ENCODE measurements around the gene RHOH.

The RHOH gene

DNA sequence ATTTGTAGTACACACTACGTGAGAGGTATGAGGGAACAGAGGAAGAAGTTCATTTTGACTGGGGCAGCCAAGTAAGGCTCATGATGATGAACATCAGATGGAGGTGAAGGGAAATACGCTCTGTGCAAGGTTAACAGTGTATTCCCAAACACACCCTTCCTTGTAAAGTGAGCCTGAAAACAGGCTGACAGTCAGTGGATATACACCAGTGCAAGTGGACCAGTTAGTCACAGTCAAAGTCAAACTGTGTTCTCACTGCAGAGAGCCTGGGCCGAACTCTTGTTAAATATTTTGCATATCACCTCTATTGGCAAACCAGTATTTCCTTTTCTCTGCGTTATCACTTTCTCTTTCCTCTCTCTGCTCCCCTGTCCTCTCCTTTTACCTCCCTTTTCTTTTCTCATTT, 23.4 kb upstream of the RHOH start:
- WGBS (ENCODE audit: insufficient coverage, insufficient read length) = no CpG with 5 or more reads among the region's 4 CpGs
- H3K9me3 ChIP-seq (ENCODE audit: control insufficient read depth, insufficient read depth, low read length) = no peaks in the 10 kb centered on the region
- H3K4me1 ChIP-seq (ENCODE audit: control insufficient read depth, insufficient read depth, low read length) = no peaks in the 10 kb centered on the region; the same call in none of the 2 replicates
- no peak overlapping the region for H3K4me3 ChIP-seq (ENCODE audit: low read length)
- no peaks in the 10 kb centered on the region for H3K27me3 ChIP-seq (ENCODE audit: control insufficient read depth, insufficient read depth, low read length)
- DNase-seq (ENCODE audit: low read depth, low spot score) = no peak
- H3K36me3 ChIP-seq (ENCODE audit: control insufficient read depth, insufficient read depth, low read length) = no peaks in the 10 kb centered on the region
- H3K27ac ChIP-seq (ENCODE audit: low read length) = no peak overlapping the region

DNA sequence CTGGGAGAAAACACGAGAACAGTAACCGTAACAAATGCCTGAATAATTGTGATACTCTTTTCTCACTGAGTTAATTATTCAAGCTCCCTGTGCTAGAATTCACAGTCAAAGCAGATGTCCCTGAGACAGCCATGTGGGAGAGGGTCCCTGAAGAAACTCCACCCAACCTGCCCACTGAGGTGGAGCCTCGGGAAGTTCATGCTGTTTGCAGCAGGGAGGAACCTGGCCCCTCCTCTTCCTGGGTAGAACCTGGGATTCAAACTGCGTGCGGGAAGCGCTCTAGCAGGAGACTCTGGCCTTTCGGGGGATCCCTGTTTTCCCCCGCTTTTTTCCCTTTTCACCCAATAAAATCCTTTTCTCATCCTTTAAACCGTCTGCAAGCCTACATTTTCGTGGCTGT, 20.2 kb upstream of the RHOH start:
- Histone ChIP-seq H3K9me3 (ENCODE audit: control insufficient read depth, insufficient read depth, low read length) (no peaks in the 10 kb centered on the region), H3K27ac (ENCODE audit: low read length) (no peak overlapping the region), H3K4me1 (ENCODE audit: control insufficient read depth, insufficient read depth, low read length) (no peaks in the 10 kb centered on the region; the same call in 1 of the 2 replicates), H3K27me3 (ENCODE audit: control insufficient read depth, insufficient read depth, low read length) (no peaks in the 10 kb centered on the region), H3K4me3 (ENCODE audit: low read length) (no peak overlapping the region), H3K36me3 (ENCODE audit: control insufficient read depth, insufficient read depth, low read length) (no peaks in the 10 kb centered on the region)
- no peak for DNase-seq (ENCODE audit: low read depth, low spot score)
- no CpG with 5 or more reads among the region's 10 CpGs for WGBS (ENCODE audit: insufficient coverage, insufficient read length)

DNA sequence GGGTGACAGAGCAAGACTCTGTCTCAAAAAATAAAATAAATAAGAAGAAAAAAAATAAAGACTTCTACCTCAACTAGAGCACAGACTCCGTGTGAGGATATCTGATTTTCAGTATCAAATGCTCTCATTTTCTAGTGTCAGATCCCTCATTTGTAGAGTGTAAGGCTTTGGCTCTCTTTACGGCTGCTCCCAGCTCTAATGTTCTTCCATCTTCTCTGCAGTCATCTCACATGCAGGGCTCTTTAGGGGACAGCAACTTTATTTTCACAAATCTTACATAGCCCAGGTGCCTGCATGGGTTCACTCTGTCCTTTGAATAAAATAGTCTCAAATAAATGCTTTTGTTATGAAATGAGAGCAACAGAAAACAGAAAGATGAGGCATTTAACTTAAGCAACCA, 19.2 kb upstream of the RHOH start:
- WGBS (ENCODE audit: insufficient coverage, insufficient read length) = no CpG with 5 or more reads among the region's 2 CpGs
- no peaks in the 10 kb centered on the region; the same call in 1 of the 2 replicates for H3K4me1 ChIP-seq (ENCODE audit: control insufficient read depth, insufficient read depth, low read length)
- H3K27me3 ChIP-seq (ENCODE audit: control insufficient read depth, insufficient read depth, low read length) = no peaks in the 10 kb centered on the region
- no peak overlapping the region for H3K4me3 ChIP-seq (ENCODE audit: low read length)
- H3K36me3 ChIP-seq (ENCODE audit: control insufficient read depth, insufficient read depth, low read length) = no peaks in the 10 kb centered on the region
- no peaks in the 10 kb centered on the region for H3K9me3 ChIP-seq (ENCODE audit: control insufficient read depth, insufficient read depth, low read length)
- H3K27ac ChIP-seq (ENCODE audit: low read length) = no peak overlapping the region
- DNase-seq (ENCODE audit: low read depth, low spot score) = no peak

DNA sequence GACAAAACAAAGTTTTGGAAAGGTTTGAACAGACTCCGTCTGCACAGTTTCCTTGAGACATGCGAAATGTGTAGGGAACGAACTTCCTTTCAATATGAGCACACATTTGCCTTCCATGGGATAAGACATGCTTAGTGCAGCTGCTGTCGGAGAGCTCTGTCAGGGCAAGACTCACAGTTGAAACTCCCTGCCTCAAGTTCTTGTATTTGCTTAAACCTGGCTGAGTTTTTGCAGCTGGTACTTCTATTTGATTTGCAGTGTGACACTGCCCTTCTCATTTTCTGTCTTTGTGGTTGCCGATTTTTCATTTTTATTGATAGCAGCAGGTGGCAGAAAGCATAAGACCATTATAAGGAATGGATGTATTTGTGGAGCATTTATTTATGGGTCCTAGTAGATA, 18.2 kb upstream of the RHOH start:
- no peaks in the 10 kb centered on the region for H3K27me3 ChIP-seq (ENCODE audit: control insufficient read depth, insufficient read depth, low read length)
- DNase-seq (ENCODE audit: low read depth, low spot score) = no peak
- no peaks in the 10 kb centered on the region; the same call in 1 of the 2 replicates for H3K4me1 ChIP-seq (ENCODE audit: control insufficient read depth, insufficient read depth, low read length)
- H3K4me3 ChIP-seq (ENCODE audit: low read length) = no peak overlapping the region
- H3K36me3 ChIP-seq (ENCODE audit: control insufficient read depth, insufficient read depth, low read length) = no peaks in the 10 kb centered on the region
- WGBS (ENCODE audit: insufficient coverage, insufficient read length) = no CpG with 5 or more reads among the region's 5 CpGs
- H3K27ac ChIP-seq (ENCODE audit: low read length) = no peak overlapping the region
- H3K9me3 ChIP-seq (ENCODE audit: control insufficient read depth, insufficient read depth, low read length) = no peaks in the 10 kb centered on the region

DNA sequence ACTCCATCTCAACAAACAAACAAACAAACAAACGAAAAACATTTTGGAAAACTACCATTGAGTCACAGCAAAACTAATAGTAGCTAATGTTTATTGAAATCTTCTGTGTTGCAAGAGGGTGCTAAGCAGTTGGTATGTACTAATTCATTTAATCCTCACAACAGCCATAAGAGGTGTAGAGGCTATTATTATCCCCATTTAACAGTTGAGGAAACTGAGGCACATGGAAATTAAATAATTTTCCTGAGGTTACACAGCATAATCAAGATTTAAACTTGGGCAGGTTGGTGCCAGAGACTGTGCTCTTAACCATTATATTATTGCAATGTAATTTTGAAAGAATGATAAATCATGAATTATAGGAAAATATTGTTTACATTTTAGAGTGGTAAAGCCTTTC, 17.5 kb upstream of the RHOH start:
- Histone ChIP-seq H3K9me3 (ENCODE audit: control insufficient read depth, insufficient read depth, low read length) (no peaks in the 10 kb centered on the region), H3K36me3 (ENCODE audit: control insufficient read depth, insufficient read depth, low read length) (no peaks in the 10 kb centered on the region), H3K27me3 (ENCODE audit: control insufficient read depth, insufficient read depth, low read length) (no peaks in the 10 kb centered on the region), H3K4me3 (ENCODE audit: low read length) (no peak overlapping the region), H3K27ac (ENCODE audit: low read length) (no peak overlapping the region), H3K4me1 (ENCODE audit: control insufficient read depth, insufficient read depth, low read length) (no peaks in the 10 kb centered on the region; the same call in 1 of the 2 replicates)
- DNase-seq (ENCODE audit: low read depth, low spot score) = no peak
- no CpG with 5 or more reads among the region's 1 CpG for WGBS (ENCODE audit: insufficient coverage, insufficient read length)

DNA sequence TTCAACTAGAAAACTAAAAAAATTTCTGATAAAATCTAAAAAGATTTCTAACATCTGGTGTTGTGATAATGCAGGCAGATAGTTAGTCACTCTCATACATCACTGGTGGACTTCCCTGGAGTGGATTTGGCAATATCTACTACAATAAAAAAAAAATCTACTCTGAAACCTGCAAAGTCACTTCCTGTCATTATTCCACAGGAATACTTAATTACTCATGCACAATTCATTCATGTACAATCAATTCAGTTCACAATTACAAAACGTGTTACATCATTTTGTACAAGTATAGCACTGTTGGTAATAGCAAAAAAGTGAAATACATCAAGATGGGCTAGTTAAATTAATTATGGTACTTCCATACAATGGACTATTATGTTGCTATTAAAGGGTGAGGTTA, 16.5 kb upstream of the RHOH start:
- DNase-seq (ENCODE audit: low read depth, low spot score) = no peak
- WGBS (ENCODE audit: insufficient coverage, insufficient read length) = no CpG with 5 or more reads among the region's 1 CpG
- H3K4me3 ChIP-seq (ENCODE audit: low read length) = no peak overlapping the region
- no peaks in the 10 kb centered on the region for H3K27me3 ChIP-seq (ENCODE audit: control insufficient read depth, insufficient read depth, low read length)
- no peaks in the 10 kb centered on the region for H3K9me3 ChIP-seq (ENCODE audit: control insufficient read depth, insufficient read depth, low read length)
- H3K27ac ChIP-seq (ENCODE audit: low read length) = no peak overlapping the region
- no peaks in the 10 kb centered on the region; the same call in 1 of the 2 replicates for H3K4me1 ChIP-seq (ENCODE audit: control insufficient read depth, insufficient read depth, low read length)
- H3K36me3 ChIP-seq (ENCODE audit: control insufficient read depth, insufficient read depth, low read length) = no peaks in the 10 kb centered on the region

DNA sequence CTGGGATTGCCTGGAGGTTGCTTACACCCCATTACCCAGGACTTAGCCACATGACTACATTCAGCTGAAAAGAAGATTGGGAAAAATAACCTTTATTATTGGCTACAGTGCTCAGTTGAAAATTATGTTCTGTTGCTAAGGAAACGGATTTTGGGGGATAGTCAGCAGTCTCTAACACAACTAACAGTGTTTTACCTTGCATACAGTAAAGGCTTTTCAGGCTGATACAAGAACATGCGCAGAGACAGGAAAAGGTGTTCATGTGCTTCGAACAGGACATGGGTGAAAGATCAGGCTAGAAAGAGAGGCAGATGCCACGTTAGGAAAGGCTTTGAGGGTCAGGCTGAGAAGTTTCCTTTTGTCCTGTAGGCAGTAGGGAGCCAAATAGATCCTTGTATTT, 14.8 kb upstream of the RHOH start:
- no CpG with 5 or more reads among the region's 4 CpGs for WGBS (ENCODE audit: insufficient coverage, insufficient read length)
- H3K4me1 ChIP-seq (ENCODE audit: control insufficient read depth, insufficient read depth, low read length) = no peaks in the 10 kb centered on the region
- DNase-seq (ENCODE audit: low read depth, low spot score) = no peak
- no peak overlapping the region for H3K27ac ChIP-seq (ENCODE audit: low read length)
- H3K27me3 ChIP-seq (ENCODE audit: control insufficient read depth, insufficient read depth, low read length) = no peaks in the 10 kb centered on the region
- no peak overlapping the region for H3K4me3 ChIP-seq (ENCODE audit: low read length)
- no peaks in the 10 kb centered on the region for H3K9me3 ChIP-seq (ENCODE audit: control insufficient read depth, insufficient read depth, low read length)
- no peaks in the 10 kb centered on the region for H3K36me3 ChIP-seq (ENCODE audit: control insufficient read depth, insufficient read depth, low read length)

DNA sequence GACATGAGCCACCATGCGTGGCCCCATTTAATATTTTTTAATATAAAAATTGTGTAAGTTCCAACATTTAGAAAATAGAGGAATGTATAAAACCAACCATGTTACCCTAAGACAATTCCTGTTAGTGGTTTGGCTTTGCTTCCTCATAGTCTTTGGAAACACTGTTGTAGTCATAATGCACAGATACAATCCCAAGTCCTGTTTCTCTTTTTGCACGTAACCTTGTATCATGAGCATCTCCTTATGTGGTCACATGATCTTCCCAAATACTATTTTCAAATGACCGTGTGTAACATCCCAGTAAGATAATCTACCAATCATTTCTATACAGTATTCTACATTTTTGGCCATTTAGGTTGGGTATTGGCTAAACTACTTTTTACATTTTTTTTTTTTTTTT, 13.9 kb upstream of the RHOH start:
- no peak overlapping the region for H3K4me3 ChIP-seq (ENCODE audit: low read length)
- DNase-seq (ENCODE audit: low read depth, low spot score) = no peak
- no CpG with 5 or more reads among the region's 3 CpGs for WGBS (ENCODE audit: insufficient coverage, insufficient read length)
- no peaks in the 10 kb centered on the region for H3K4me1 ChIP-seq (ENCODE audit: control insufficient read depth, insufficient read depth, low read length)
- H3K27me3 ChIP-seq (ENCODE audit: control insufficient read depth, insufficient read depth, low read length) = no peaks in the 10 kb centered on the region
- H3K9me3 ChIP-seq (ENCODE audit: control insufficient read depth, insufficient read depth, low read length) = no peaks in the 10 kb centered on the region
- H3K27ac ChIP-seq (ENCODE audit: low read length) = no peak overlapping the region
- no peaks in the 10 kb centered on the region for H3K36me3 ChIP-seq (ENCODE audit: control insufficient read depth, insufficient read depth, low read length)

DNA sequence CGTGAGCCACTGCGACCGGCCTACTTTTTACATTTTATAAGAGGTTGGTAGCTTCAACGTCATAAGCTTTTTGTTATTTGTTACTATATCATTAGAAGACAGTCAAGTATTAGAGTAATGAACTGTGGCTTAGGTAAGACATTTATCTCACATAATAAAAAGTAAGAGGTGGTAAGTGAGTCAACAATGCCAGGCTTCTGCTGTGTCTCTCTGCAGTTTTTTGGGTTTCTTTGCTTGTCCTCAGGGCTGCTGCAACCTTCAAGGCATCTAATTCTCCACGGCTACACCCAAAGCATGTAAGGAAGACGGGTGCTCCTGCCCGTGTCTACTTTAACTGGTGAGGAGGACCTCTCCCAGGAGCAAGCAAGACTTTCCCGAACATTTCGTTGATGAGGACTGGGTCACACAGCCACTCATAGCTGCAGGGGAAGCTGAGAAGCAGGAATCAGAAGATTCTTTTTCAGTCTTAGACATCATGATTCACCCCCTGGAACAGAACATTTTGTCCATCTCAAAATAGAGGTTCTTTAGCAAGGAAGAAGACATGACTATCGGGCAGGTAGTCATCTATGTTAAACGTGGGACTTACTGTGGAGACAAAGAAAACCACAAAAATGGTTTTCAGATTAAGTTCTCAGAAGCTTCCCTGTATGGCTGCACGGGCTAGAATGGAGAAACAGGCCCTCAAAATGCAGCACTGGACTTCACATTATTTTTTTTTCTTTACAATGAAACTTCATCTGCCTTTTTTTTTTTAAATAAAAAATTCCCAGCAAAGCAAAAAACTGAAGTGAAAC, 13.0 kb upstream of the RHOH start:
- Histone ChIP-seq H3K27ac (ENCODE audit: low read length) (no peak overlapping the region), H3K36me3 (ENCODE audit: control insufficient read depth, insufficient read depth, low read length) (no peaks in the 10 kb centered on the region), H3K27me3 (ENCODE audit: control insufficient read depth, insufficient read depth, low read length) (no peaks in the 10 kb centered on the region), H3K4me3 (ENCODE audit: low read length) (no peak overlapping the region), H3K9me3 (ENCODE audit: control insufficient read depth, insufficient read depth, low read length) (no peaks in the 10 kb centered on the region), H3K4me1 (ENCODE audit: control insufficient read depth, insufficient read depth, low read length) (no peaks in the 10 kb centered on the region)
- DNase-seq (ENCODE audit: low read depth, low spot score) = no peak
- no CpG with 5 or more reads among the region's 12 CpGs for WGBS (ENCODE audit: insufficient coverage, insufficient read length)

DNA sequence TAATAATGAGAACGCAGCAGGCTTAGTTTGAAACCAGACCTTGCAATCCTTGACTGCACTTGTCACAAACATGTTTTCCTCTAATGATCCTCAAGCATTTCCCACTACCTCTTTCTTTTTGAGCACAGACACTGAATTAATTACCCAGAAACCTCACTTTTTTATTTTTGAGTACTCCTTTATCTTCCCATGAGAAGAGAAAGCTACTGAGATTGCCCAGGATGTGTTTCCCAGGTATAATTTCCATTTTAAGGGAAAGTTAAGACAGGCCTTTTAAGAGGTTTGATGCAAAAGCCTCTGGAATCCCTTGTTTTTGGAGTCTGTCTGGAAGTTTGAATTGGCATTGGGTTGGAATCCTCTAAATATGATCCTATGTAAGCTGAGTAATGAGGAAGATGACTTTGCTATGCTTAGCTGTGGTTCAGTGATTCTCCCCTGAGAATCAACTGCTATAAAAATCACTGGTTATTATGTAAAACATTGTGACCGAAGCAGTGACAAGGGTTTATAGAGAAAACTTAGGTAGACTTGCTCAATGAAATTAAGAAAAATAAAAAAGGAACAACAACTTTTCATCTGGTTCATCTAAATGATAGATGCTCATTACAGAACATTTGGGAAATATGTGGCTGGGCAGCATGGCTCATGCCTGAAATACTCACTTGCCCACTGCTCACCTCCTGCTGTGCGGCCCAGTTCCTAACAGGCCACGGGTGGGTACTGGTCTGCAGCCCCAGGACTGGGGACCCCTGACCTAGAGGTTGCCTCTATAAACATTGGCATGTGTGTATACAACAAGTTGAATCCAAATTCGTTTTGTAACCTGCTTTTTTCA, 10.8 kb upstream of the RHOH start:
- no peak overlapping the region for H3K27ac ChIP-seq (ENCODE audit: low read length)

More for the DNA sequence above, 10.8 kb upstream of the RHOH start:
- Histone ChIP-seq H3K4me1 (ENCODE audit: control insufficient read depth, insufficient read depth, low read length) (no peaks in the 10 kb centered on the region), H3K4me3 (ENCODE audit: low read length) (no peak overlapping the region), H3K9me3 (ENCODE audit: control insufficient read depth, insufficient read depth, low read length) (no peaks in the 10 kb centered on the region), H3K27me3 (ENCODE audit: control insufficient read depth, insufficient read depth, low read length) (no peaks in the 10 kb centered on the region), H3K36me3 (ENCODE audit: control insufficient read depth, insufficient read depth, low read length) (no peaks in the 10 kb centered on the region)
- DNase-seq (ENCODE audit: low read depth, low spot score) = no peak
- no CpG with 5 or more reads among the region's 5 CpGs for WGBS (ENCODE audit: insufficient coverage, insufficient read length)

Data from iPS DF 6.9 (cell line).